GM08714 (cell line): ENCODE data around the gene DCAF11.
"Not testable (repeated sequence)": the region's sequence is repeated elsewhere in the genome, so short reads cannot be mapped to it uniquely, and the experiment has no call there.

ENCODE experiments used
- H3K4me3 ChIP-seq: fragments of 200-500 bp; sonication (Bioruptor generic); 2 replicates; pipeline ENCODE4 v1.5.1; 2014; ENCODE audit warnings: mild to moderate bottlenecking, low read length, inconsistent platforms
- ZNF274 ChIP-seq: IDR thresholded peaks from 2 replicates; pipeline ENCODE4 v1.6.1; 2012; ENCODE audit warnings: mild to moderate bottlenecking, low read depth, low read length

DCAF11 gene

DNA sequence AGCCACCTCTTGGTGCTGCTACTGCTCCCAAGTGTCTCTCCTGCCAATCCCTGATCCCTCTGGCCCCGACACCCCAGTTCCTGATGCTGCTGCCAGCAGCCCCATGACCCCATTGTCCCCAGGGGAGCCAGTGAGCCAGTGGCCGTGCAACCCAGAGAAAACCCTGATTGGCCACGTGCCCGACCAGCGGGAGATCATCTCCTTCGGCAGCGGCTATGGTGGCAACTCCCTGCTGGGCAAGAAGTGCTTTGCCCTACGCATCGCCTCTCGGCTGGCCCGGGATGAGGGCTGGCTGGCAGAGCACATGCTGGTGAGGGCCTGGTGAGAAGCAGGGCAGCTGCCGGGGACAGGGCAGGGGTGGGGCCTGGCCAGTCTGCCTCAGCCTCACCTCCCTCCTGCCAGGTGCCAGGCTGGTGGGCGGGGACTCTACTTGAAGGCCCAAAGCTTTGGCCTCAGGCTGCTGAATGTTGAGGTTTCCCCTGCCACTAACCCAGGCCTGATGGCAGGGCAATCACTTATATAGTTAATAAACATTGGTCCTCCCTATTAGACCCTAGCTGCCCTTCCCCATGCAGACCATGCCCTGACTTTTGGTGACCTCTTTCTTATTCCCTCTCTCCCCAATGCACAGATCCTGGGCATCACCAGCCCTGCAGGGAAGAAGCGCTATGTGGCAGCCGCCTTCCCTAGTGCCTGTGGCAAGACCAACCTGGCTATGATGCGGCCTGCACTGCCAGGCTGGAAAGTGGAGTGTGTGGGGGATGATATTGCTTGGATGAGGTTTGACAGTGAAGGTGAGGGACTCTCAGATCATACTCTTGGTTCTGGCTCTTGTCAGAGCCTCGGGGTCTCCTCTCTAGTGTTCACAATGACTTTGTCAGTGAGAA, 15.4 kb upstream of the DCAF11 start:
- H3K4me3 ChIP-seq = no peak overlapping the region
- TF ChIP-seq ZNF274 = no peak

DNA sequence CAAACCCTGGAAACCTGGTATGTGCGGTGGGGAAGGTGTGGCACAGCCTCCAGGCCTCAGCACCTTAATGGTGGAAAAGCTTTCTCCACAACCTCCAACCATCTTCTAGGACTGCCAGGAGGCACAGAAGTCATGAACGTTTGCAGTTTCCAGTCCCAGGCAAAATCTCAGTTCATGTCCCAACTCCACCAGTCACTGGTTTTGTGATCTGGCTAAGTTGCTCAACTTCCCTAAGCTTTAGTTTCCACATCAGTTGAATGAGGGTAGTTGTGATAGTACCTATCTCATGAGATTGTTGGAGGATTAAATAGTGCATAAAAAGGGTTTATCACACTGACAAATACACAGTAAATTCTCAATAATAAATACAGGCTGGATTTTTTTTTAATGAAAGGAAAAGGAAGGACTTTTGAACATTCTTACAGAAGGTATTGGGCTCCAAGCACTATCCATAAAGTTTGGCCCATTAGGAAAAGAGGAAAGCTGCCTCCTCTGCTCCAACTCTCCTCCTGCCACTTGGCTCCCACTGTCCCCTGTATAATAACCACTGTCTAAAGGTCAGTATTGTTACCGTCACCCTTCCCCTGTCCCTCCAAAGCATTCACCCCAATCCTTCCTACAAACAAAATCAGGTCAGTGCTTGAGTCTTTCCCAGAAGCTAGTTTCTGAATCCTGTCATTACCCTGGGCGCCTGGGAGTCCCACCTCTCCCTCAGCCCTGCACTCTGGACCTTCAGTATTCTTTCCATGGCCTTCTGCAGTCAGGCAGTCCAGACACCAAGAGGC, 14.2 kb upstream of the DCAF11 start:
- TF ChIP-seq ZNF274 = no peak
- no peak overlapping the region for H3K4me3 ChIP-seq

DNA sequence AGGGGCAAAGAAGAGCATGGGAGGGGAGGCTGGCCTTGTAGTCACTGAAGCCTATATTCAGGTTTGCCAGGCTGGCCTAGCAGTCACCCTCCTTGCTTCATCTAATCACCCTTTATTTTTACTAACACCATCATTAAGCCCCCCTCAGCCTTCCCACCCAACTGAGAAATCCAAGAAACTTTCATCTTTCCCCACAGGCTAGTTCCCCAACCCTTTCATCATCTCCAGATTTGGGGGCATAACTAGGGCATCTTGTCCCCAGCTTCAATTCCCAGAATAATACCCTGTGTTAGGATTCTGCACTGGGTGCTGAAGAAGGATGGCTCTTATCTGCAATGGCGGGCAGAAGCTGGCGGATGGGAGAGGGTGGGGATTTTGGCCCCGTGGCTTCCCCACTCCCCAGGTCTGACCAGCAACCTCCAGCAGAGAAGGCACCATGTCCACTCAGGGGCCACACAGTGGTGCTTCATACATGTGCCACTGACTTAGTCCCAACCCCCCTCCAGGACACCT, 13.5 kb upstream of the DCAF11 start:
- H3K4me3 ChIP-seq = no peak overlapping the region
- TF ChIP-seq ZNF274 = no peak

DNA sequence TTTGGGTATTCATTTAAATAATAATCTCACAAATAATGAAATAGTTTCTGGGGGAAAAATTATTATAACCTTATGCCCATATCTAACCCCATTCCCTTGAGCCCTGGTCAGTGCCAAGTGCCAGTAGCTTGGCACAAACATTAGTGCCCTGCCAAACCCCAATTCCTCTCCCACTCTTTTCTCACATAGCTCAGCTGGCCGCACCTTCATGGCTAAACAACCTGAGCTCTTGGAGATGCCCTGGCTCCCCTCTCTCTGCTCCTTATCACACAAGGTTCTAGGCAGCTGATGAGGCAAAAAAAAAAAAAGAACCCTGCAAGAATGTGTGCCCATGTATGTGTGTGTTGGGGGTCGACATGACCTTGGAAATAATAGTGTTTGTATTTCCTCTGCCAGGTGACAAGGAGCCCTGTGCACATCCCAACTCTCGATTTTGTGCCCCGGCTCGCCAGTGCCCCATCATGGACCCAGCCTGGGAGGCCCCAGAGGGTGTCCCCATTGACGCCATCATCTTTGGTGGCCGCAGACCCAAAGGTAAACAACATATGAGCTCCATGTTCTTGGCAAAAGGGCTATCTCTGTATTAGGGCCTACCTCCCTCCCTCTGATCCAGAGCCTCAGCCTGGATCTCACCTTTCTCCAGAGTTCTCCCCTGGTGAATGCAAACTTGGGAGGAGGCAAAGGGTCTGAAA, 12.1 kb upstream of the DCAF11 start:
- H3K4me3 ChIP-seq = no peak overlapping the region
- TF ChIP-seq ZNF274 = no peak

DNA sequence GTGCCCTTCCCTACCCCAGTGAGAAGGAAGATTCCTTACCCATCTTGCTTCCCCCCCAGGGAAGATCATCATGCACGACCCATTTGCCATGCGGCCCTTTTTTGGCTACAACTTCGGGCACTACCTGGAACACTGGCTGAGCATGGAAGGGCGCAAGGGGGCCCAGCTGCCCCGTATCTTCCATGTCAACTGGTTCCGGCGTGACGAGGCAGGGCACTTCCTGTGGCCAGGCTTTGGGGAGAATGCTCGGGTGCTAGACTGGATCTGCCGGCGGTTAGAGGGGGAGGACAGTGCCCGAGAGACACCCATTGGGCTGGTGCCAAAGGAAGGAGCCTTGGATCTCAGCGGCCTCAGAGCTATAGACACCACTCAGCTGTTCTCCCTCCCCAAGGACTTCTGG, 11.1 kb upstream of the DCAF11 start:
- no peak overlapping the region for H3K4me3 ChIP-seq
- TF ChIP-seq ZNF274 = no peak

DNA sequence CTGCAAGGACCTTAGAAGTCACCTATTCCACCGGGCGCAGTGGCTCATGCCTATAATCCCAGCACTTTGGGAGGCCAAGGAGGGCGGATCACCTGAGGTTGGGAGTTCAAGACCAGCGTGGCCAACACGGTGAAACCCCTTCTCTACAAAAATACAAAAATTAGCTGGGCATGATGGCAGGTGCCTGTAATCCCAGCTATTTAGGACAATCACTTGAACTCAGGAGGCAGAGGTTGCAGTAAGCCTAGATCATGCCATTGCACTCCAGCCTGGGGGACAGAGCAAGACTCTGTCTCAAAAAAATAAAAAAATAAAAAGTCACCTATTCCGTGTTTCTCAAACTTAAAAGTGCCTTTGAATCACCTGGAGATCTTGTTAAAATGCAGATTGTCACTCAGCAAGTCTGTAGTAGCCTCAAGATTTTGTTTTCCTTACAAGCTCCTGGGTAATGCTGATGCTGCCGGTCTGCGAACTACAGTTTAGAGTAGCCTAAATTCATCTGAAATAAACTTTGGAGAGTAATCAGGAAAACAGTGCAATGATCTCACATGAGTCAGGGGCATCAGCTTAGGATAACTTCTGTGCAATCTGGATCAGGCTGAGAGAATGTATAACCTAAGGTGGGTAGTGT, 8.9 kb upstream of the DCAF11 start:
- not testable (repeated sequence) for H3K4me3 ChIP-seq

DNA sequence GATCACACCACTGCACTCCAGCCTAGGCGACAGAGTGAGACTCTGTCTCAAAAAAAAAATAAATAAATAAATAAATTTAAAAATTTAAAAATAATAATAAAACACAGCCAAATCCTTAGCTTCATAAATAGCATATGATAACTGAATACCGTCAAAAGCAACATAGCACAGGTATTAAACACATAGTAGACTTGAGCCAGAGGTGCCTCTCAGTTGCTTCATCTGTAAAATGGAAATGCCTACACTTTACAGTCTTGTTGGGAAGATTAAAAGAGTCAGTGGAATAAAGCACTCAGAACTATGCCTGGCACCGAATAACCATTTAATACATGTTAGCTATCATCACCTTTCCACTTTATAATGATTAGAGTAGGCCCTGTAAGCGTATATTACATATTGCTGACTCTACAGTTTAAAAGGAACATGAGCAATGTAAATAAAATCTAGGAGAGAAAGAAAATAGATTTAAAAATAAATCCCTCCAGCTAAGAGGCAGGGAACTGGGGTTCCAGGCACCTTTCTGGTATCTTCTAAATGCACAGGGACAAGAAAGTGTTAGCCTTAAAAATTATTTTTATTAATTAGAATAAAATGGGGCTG, 7.8 kb upstream of the DCAF11 start:
- no peak overlapping the region for H3K4me3 ChIP-seq
- no peak for TF ChIP-seq ZNF274

DNA sequence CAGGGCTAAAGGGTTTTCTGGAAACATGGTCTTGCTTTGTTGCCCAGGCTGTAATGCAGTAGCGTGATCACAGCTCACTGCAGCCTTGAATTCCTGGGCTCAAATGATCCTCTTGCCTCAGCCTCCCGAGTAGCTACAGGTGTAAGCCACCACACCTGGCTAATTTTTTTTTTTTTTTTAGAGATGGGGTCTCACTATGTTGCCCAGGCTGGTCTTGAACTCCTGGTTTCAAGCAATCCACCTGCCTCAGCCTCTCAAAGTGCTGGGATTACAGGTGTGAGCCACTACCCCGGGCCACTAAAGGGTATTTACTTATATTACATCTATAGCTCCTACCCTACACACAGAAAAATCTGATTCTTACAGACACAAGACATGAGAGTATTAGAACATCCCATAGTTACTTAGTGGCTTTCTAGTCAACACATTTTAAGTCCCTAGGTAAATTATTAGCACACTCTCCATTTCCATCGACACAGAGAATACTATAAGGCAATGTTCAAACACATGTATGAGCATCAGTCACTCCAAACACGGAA, 6.2 kb upstream of the DCAF11 start:
- no peak for TF ChIP-seq ZNF274
- H3K4me3 ChIP-seq = no peak overlapping the region

DNA sequence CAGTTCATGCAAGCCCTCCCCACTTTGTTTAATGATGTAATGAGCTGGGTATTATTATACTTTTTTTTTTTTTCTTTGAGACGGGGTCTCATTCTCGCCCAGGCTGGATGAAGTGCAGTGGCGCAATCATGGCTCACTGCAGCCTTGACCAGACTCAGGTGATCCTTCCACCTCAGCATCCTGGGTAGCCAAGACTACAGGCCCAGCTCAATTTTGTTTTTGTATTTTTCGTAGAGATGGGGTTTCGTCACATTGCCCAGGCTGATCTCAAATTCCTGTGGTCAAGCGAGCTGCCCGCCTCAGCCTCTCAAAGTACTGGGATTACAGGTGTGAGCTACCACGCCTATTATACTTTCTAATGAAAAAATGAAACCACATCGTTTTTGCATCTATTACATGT, 4.5 kb upstream of the DCAF11 start:
- no peak for TF ChIP-seq ZNF274
- no peak overlapping the region for H3K4me3 ChIP-seq

DNA sequence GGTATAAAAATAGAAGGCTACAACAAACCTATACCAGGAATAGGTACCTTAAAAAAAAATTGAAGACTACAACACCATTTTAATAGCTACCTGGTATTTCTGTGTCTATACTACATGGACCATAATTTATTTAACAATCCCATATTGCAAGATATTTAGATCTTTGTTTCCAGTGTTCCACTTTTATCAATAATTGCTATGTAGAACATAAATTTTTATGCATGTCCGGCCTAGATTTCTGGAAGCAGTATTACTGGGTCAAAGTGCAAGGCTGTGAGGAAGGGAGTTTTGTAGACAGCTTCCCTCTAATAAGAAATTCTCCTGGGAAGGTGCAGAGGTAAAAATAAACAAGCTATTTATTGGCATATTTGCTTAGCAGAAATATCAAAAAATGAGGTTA, 4.1 kb upstream of the DCAF11 start:
- no peak overlapping the region for H3K4me3 ChIP-seq
- TF ChIP-seq ZNF274 = no peak

DNA sequence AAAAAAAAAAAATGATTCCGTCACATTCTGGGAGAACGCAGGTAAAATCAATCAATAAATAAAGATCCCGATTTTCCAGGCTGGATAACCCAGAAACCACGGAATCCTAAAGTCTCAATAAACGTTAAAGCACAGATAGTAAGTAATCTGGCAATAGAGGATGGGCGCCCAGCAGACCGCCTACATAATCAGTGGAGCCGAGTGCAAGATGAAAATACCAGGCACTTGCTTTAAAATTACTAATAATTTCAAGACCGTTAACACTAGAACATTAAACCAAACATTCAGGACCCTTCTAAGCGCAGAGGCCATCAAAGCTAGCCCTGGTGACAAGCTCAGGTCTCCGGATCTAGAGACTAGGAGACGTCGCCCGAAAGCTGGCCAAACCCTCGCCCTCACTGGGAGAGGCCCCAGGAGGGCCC, 1.2 kb upstream of the DCAF11 start:
- no peak for TF ChIP-seq ZNF274
- peak overlapping the region; percentile 64 for H3K4me3 ChIP-seq

DNA sequence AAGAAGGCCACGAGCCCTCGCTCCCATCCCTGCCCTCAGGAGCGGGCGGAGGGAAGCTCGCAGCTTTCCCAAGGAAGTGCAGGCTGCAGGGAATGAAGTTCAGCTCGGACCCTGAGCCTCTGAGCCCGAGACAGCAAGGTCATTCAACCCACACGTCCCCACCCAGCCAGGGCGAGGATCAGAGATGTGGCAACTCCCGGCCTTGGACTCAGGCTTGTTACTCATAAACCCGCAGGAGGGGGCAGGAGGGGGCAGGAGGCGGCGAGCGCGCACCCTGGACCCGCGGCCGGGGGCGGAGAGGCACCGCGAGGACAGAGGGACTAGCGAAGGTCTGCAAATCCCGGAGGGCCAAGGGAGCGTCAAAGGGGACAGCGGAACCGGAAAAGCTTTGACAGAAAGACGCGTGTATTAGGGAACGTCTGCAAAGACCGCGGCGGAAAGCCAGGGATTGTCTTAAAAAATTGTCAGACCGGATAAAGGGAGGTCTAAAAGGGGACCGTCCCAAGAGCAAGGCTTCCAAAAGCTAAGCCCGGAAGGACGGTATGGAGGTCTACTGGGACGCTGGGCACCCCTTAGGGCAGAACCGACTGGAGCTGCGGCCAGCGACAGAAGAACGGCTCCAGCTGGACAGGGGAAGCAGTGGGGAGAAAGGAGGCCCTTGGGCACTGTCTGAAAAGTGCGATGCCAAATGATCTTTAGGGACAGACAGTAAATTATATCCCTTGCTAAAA, 611 bp upstream of the DCAF11 start:
- no peak for TF ChIP-seq ZNF274
- H3K4me3 ChIP-seq = peak overlapping the region; percentile 64

DNA sequence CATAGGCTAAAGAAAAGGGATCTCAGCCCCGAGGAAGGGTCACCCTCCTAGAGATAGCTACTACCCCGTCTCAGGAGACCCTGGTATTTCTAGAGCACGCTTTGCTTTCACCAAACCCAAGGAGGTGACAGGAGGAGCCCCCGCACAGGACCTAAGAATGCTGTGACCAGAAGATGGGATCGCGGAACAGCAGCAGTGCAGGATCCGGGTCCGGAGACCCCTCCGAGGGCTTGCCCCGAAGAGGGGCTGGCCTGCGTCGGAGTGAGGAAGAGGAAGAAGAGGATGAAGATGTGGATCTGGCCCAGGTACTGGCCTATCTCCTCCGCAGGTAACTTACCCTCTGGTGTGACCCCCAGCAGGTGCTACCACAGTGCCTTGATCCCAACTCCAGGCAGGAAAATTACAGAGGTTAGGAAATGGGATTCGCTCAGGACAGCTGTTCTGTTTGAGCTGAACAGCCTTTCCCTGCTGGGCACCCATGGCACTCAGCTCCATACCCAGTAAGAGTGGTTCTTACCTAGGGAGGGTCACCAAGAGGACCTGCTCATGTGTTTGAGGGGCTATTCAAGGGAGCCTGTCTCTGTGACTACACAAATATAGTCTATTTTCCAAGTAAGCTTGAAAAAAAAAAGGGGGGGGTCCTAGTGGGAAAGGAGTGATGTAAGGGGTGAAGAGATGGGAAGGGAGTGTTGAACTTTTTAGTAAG, 998 bp downstream of the DCAF11 start:
- H3K4me3 ChIP-seq = peak overlapping the region; percentile 83
- no peak for TF ChIP-seq ZNF274
